ENCODE measurements around the gene ZNF394. TPM values are rescaled to one million over a fixed set of nuclear protein-coding genes. Genes with fewer than 3 reads are reported as not detected.

Gene ZNF394
- total RNA-seq, 1 donor from 2014 or later: 38.7 TPM

DNA sequence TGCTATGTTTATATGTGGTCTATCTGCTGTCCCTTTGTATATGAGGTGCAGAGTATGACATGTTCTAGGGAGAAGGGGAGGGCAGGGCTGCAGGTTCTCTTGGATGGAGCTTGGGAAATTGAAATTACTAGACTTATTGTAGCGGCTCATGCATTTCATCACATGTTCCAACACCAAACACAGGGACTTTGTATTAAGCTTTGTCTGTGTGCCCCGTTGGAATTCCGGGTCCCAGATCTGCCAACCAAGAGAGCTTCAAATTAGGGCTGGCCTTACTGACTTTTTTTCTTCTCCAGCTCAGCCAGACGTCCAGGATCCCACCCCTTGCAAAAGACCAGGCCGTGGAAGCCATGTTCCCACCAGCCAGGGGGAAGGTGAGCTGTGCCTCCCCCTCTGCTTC, 24.0 kb downstream of the ZNF394 start:
- Mint-ChIP-seq H3K4me3 (no peak overlapping the region), H3K9me3 (no peaks in the 10 kb centered on the region), H3K27me3 (no peaks in the 10 kb centered on the region), H3K4me1 (peaks cover 36% of the 10 kb centered on the region), H3K36me3 (ENCODE audit: low read depth) (peaks cover 35% of the 10 kb centered on the region), H3K27ac (no peak overlapping the region)
- no peak for DNase-seq
- intact Hi-C loops (cut with micrococcal nuclease): loop anchor here (10.0 kb wide), 1 partner anchor 79 kb away; the partner anchor contains the start of genes FAM200A and ZNF655

DNA sequence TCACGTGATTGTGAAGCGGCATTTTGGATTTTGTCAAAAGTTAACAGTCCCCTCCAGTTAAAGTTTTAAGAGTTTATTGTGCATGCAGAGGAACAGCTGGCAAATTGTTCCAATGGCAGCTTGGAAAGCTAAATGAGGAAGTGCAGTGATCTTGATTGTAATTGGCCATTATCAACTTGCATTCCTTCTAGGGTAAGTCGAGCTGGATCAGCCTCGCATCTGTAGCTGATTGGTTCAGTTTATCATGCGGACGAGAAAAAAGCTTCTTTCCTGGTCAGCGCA, 26.8 kb downstream of the ZNF394 start:
- Mint-ChIP-seq H3K36me3 (ENCODE audit: low read depth) (peaks cover 23% of the 10 kb centered on the region), H3K27ac (peak overlapping the region; percentile 93), H3K9me3 (no peaks in the 10 kb centered on the region), H3K4me1 (peaks cover 31% of the 10 kb centered on the region), H3K4me3 (peak overlapping the region; percentile 100), H3K27me3 (peaks cover 1% of the 10 kb centered on the region)
- peak; percentile 72 for DNase-seq
- intact Hi-C loops (cut with micrococcal nuclease): loop anchor here (2.0 to 10.0 kb wide), 5 partner anchors 34 to 956 kb away; partner anchors contain the start of genes BUD31, CPSF4, FAM200A and MEPCE

DNA sequence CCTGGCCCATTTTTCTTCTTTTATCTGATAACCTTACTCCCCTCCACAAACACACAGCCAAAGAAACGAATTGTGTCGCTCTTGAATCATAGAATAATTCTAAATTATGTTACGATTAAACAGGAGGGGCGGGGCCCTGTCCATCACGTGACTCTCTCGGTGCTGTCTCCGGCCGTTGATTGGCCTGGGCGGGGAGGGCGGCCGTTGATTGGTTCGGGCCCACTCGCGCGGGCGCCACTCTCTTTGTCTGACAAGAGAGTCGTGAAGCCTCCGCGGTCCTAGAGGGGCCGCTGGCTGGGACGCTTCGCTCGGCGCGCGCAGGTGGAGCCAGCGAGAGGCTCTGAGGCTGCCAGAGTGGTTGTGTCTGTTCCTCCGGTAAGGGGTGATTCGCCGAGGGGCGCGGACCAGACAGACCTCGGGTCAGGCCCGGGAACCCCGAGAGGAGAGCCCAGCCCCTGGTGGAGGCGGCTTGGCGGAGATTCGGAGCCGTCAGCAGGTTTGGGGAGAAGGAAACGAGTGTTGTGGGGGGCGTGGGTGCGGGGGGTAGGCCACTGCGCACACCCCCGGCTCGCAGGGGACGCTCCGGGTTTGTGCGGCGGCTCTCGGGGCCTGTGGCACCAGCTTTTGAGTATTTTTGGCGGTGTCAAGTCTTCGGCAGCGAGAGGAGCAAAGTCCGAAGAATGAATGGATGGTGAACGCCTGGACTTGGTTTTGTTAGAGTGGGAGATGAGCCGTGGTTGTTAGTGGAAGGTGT, 27.3 kb downstream of the ZNF394 start, which contains the start of gene ZNF789:
ZNF789 (plus strand) TSS at position 330 of the 754 bp plus-strand sequence. CDS start 3,567 bp downstream, outside the sequence.
- Mint-ChIP-seq H3K9me3 (no peaks in the 10 kb centered on the region), H3K4me1 (peaks cover 28% of the 10 kb centered on the region), H3K4me3 (peak within 1 kb of the TSS; percentile 100), H3K36me3 (ENCODE audit: low read depth) (peaks cover 20% of the 10 kb centered on the region), H3K27me3 (peaks cover 1% of the 10 kb centered on the region), H3K27ac (peak within 1 kb of the TSS; percentile 93)
- DNase-seq: peak; percentile 99
- intact Hi-C loops (cut with micrococcal nuclease): loop anchor here (1.0 to 10.0 kb wide), 7 partner anchors 28 to 956 kb away; partner anchors contain the start of genes BUD31, CPSF4, FAM200A and MEPCE

DNA sequence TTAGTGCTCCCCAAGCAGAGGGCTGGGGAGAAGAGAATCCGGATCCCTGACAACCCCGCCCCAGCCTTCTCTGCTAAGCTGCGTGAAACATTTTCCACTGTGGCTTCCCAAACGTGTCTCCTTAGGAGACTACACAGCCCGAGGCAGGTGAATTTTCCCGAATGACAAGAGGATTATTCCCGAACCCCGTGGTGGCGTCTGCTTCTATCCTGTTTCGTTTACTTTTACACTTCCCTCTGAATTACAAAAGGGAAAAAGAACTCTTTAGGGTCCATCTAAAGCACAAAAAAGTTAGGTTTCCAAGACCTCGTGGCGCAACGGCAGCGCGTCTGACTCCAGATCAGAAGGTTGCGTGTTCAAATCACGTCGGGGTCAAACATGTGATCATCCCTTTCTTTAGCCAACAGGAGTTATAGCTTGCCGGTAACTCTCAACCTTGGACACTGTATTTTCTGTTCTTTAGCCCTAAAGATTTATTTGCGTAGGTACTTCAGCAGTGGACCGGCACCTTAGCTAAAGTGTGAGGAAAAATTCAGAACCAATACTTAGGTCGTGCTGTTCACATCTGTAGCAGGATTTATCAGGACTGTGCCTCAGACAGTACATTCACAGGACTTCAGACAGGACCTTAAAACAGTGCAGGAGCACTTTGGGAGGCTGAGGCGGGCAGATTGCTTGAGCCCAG, 30.6 kb downstream of the ZNF394 start:
- no peak overlapping the region for H3K4me3 Mint-ChIP-seq
- H3K4me1 Mint-ChIP-seq: peaks cover 22% of the 10 kb centered on the region
- peaks cover 1% of the 10 kb centered on the region for H3K27me3 Mint-ChIP-seq
- intact Hi-C loops (cut with micrococcal nuclease): loop anchor here (5.0 to 10.0 kb wide), 2 partner anchors 85 to 92 kb away; partner anchors contain the start of genes FAM200A and ZNF655
- H3K36me3 Mint-ChIP-seq (ENCODE audit: low read depth): peaks cover 14% of the 10 kb centered on the region
- no peak for DNase-seq
- no peaks in the 10 kb centered on the region for H3K9me3 Mint-ChIP-seq
- no peak overlapping the region for H3K27ac Mint-ChIP-seq

DNA sequence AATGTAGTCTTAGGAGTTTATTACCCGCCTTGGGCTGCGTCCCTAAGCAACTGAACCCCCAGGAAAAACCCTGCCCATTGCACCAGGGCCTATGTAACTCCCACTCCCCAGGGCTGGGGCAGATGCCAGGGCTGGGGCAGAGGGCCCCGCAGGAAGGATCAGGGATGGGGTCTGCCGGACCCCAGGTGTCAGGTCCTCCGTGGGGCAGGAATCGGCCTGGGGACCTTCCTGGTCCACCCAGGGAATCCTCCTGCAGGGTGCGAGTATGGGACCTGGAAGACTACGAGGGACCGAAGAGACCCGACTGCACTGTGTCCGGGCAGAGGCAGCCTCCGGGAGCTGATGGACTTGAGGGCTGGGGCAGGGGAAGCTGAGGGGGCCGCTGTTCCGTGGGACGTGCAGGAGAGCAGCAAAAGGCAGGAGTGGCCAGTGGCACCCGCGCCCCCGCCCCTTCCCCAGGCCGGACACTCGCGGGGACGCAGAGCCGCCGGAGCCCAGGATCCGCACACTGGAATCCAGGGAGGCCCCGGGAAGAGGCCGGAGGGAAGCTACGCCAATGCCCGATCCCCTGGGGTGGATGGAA, 31.7 kb downstream of the ZNF394 start:
- no peak overlapping the region for H3K4me3 Mint-ChIP-seq

DNA sequence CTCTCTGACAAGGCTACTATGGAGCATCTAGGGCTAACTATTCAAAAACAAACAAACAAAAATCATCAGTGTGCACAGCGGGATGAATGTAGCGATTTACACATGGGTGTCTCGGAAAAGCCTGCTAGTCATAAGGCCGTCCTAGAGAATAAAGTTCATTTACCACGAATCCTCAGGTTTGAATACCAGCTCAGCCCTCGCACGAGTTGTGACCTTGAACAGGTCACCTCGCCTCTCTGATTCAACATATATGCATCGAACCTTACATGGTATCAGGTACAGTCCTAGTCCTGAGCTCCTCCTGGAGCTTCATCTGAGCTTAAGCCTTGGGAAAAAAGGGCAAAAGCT, 34.7 kb downstream of the ZNF394 start:
- H3K27ac Mint-ChIP-seq: peak overlapping the region; percentile 82
- H3K27me3 Mint-ChIP-seq: peaks cover 1% of the 10 kb centered on the region
- no peaks in the 10 kb centered on the region for H3K9me3 Mint-ChIP-seq
- DNase-seq: no peak
- H3K36me3 Mint-ChIP-seq (ENCODE audit: low read depth): peaks cover 29% of the 10 kb centered on the region
- peak overlapping the region; percentile 89 for H3K4me3 Mint-ChIP-seq
- H3K4me1 Mint-ChIP-seq: peaks cover 26% of the 10 kb centered on the region
- intact Hi-C loops (cut with micrococcal nuclease): no loop called here

More for the DNA sequence above, 31.7 kb downstream of the ZNF394 start:
- Mint-ChIP-seq H3K27me3 (peaks cover 1% of the 10 kb centered on the region), H3K27ac (no peak overlapping the region), H3K36me3 (ENCODE audit: low read depth) (peaks cover 21% of the 10 kb centered on the region), H3K9me3 (no peaks in the 10 kb centered on the region), H3K4me1 (peaks cover 25% of the 10 kb centered on the region)
- DNase-seq: no peak
- intact Hi-C loops (cut with micrococcal nuclease): no loop called here

DNA sequence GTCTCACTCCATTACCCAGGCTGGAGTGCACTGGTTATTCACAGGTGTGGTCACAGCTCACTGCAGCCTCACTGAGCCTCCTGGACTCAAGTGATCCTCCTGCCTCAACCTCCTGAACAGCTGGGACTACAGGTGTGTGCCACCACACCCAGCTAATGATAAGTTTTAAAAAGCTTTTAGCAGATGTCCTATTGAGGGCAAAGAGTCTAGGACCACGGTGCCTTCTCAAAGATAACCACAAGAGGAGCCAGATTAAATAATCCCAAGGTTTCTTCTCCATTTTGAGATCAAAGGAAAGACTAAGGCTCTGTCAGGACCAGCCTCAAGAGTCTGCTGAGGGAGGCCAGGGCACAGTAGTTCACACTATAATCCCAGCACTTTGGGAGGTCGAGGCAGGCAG, 38.9 kb downstream of the ZNF394 start:
- intact Hi-C loops (cut with micrococcal nuclease): no loop called here
- Mint-ChIP-seq H3K27ac (no peak overlapping the region), H3K9me3 (no peaks in the 10 kb centered on the region), H3K27me3 (no peaks in the 10 kb centered on the region), H3K36me3 (ENCODE audit: low read depth) (peaks cover 55% of the 10 kb centered on the region), H3K4me3 (no peak overlapping the region), H3K4me1 (peaks cover 32% of the 10 kb centered on the region)
- no peak for DNase-seq

DNA sequence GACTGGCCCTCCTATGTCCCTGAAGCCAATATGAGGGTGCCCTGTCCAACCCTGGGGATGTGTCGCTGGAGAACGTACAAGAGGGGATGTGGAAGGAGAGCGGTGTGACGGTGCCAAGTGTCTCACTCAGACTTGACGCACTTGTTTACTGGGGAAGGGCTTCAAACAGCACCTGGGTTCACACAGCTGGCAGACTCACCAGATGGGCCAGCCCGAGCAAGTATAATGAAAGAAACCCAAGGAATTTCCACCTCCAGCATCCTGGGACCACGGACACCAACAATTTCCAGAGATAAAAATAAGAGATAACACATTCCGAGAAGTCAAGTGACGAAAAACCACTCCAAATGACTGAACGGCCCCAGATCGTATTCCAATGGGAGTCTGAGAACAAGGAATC, 39.4 kb downstream of the ZNF394 start:
- Mint-ChIP-seq H3K27me3 (no peaks in the 10 kb centered on the region), H3K4me1 (peaks cover 29% of the 10 kb centered on the region), H3K9me3 (no peaks in the 10 kb centered on the region), H3K27ac (peak overlapping the region; percentile 27), H3K4me3 (no peak overlapping the region), H3K36me3 (ENCODE audit: low read depth) (peaks cover 53% of the 10 kb centered on the region)
- no peak for DNase-seq
- intact Hi-C loops (cut with micrococcal nuclease): no loop called here

DNA sequence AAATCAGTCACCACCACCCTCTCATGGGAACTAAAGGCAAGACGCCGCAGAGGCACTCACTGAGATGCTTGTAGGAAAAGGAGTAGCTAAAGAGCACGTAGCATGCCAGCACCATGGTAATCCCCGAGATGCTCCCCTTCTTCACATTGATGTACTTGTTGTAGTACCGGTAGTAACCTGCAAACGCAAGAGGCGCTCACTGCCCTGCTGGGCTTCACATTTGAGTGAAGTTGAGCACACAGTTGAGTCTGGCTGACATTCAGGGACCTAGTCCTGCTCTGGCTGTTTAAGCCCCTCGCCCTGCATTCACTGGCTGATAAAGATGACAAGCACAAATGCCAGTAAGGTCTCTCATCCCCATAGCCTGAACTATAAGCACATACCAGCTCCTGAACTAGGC, 41.0 kb downstream of the ZNF394 start:
- H3K27me3 Mint-ChIP-seq: no peaks in the 10 kb centered on the region
- H3K4me1 Mint-ChIP-seq: peaks cover 20% of the 10 kb centered on the region
- no peak overlapping the region for H3K4me3 Mint-ChIP-seq
- intact Hi-C loops (cut with micrococcal nuclease): no loop called here
- no peaks in the 10 kb centered on the region for H3K9me3 Mint-ChIP-seq
- DNase-seq: peak; percentile 76
- peak overlapping the region; percentile 8 for H3K27ac Mint-ChIP-seq
- H3K36me3 Mint-ChIP-seq (ENCODE audit: low read depth): peaks cover 53% of the 10 kb centered on the region

DNA sequence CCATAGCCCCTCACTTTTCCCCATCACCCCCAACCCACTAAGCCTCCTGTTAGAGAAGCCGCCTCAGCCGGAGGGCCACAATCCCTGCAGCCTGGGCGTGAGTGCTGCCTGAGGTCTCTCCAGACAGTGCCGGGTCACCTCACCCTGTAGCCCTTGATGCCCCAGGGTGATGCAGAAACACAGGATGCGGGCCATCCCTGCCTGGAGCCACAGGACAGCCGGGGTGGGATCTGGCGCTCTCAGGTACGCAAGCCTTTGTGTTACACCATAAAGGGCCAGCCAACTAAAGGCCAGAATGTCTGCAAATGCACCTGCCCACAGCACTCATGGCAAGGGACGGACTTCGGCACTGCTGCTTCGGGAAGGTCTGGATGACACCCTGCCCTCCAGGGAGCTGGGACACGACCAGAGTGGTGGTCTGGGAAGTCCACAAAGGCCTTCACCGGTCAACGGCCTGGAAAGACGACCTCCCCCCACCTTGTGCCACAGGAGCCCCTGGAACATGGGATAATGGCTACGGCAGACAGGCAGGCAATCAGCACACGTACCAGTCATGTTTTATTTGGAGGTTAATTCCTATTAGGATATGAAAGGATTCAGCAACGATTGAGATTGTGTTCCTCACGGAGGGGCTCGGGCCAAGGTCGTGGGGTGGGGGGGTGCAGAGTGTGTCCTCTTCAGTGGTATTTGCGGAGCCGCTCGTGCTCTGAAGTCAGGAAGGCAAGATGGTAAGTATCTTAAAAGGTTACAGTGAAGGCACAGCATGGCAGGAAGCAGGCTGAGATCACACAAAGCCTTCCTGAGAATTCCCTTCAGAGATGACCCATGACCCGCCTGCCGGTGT, 42.2 kb downstream of the ZNF394 start:
- H3K9me3 Mint-ChIP-seq: no peaks in the 10 kb centered on the region
- peaks cover 15% of the 10 kb centered on the region for H3K4me1 Mint-ChIP-seq
- H3K27me3 Mint-ChIP-seq: no peaks in the 10 kb centered on the region
- H3K36me3 Mint-ChIP-seq (ENCODE audit: low read depth): peaks cover 54% of the 10 kb centered on the region
- H3K27ac Mint-ChIP-seq: no peak overlapping the region
- no peak for DNase-seq
- no peak overlapping the region for H3K4me3 Mint-ChIP-seq
- intact Hi-C loops (cut with micrococcal nuclease): no loop called here

DNA sequence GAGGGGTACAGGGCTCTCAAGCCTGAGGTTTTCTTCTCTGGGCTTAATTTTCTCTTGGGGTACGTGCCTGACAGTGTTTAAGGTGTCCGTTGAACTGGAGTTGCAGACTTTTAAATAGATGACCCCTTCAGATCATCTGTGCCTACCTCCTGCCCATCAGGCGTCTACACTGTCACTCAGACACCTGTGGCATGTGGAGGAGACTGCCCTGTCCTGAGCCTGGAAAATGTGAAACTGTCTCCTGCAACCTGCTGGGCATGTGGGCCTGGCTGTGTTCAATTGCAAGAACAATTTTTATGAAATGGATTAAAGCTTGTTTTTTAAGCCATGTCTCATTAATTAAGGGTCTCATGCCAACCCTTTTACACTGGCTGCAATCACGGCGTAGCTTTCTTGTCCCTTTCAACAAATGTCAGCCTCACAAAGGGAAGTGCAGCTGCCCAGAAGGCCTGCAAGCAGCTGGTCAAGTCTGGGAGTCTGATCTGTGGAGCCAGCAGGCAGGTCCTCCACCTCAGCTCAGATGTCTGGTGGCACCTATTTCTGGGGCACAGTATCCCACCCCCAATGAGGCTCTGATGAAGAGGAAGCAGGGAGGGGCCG, 42.9 kb downstream of the ZNF394 start:
- no peaks in the 10 kb centered on the region for H3K27me3 Mint-ChIP-seq

DNA sequence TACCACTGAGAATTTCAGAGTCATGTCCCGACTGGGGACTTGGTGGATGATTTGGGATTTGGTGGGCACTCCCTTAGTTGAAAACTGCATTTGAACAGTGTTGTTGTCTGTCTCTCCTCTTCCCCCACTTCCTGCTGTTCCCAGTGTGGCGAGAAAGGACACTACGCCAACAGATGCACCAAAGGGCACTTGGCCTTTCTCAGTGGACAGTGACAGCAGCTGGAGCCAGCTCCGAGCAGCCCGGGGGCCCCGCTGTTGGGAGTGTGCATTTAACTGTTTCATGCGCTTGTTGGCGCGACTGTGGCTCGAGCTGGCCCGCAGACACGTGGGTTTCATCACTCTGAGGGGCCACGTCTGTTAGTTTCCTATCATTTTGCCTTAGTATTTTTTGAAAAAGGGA, 43.8 kb downstream of the ZNF394 start:
- Mint-ChIP-seq H3K4me3 (no peak overlapping the region), H3K27ac (no peak overlapping the region), H3K27me3 (no peaks in the 10 kb centered on the region), H3K4me1 (peaks cover 12% of the 10 kb centered on the region), H3K36me3 (ENCODE audit: low read depth) (peaks cover 56% of the 10 kb centered on the region), H3K9me3 (no peaks in the 10 kb centered on the region)
- intact Hi-C loops (cut with micrococcal nuclease): no loop called here
- DNase-seq: no peak

More for the DNA sequence above, 42.9 kb downstream of the ZNF394 start:
- no peak overlapping the region for H3K27ac Mint-ChIP-seq
- H3K36me3 Mint-ChIP-seq (ENCODE audit: low read depth): peaks cover 55% of the 10 kb centered on the region
- no peak overlapping the region for H3K4me3 Mint-ChIP-seq
- peaks cover 13% of the 10 kb centered on the region for H3K4me1 Mint-ChIP-seq
- intact Hi-C loops (cut with micrococcal nuclease): no loop called here
- no peak for DNase-seq
- no peaks in the 10 kb centered on the region for H3K9me3 Mint-ChIP-seq

DNA sequence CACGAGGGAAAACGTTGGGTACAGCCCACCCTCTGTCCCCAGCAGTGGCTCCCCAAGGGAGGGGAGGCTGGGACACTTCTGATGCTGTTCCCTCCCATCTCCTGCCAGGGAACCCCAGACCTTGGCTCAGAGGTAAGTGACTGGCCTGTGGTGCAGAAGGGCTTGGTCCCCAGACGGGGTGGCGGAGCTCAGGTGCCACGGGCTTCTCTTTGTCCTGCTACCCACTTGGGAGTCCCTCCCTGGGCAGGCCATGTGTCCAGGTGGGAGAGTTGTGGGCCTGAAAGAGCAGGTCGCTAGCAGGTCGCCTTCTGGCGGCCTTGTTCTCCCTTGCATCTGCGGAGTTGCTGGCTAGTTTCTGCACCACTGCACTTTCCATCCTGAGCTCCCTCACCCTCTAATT, 44.2 kb downstream of the ZNF394 start:
- no peak for DNase-seq
- Mint-ChIP-seq H3K27me3 (no peaks in the 10 kb centered on the region), H3K27ac (no peak overlapping the region), H3K4me1 (peaks cover 10% of the 10 kb centered on the region), H3K36me3 (ENCODE audit: low read depth) (peaks cover 60% of the 10 kb centered on the region), H3K4me3 (no peak overlapping the region), H3K9me3 (no peaks in the 10 kb centered on the region)
- intact Hi-C loops (cut with micrococcal nuclease): no loop called here
